GM21515 (cell line): Measurements from ENCODE around the gene APOL6.
"Not testable (repeated sequence)": the region's sequence is repeated elsewhere in the genome, so short reads cannot be mapped to it uniquely, and the experiment has no call there.

Source experiments
- ATAC-seq: cut with Tn5 transposase; IDR thresholded peaks from one replicate; pipeline ENCODE4 v1.9.1; 2021; ENCODE audit not compliant: unreplicated experiment

The APOL6 gene

GRCh38 chr22:35674335-35674734, 26.1 kb downstream of the APOL6 start:
- no peak for ATAC-seq

- ATAC-seq, result not testable (repeated sequence)
Measured at GRCh38 chr22:35676065-35676464, 27.8 kb downstream of the APOL6 start.

- ATAC-seq, result no peak
Measured at GRCh38 chr22:35677460-35678187, 29.4 kb downstream of the APOL6 start.

GRCh38 chr22:35678836-35679235, 30.6 kb downstream of the APOL6 start:
- no peak for ATAC-seq

GRCh38 chr22:35679492-35679891, 31.2 kb downstream of the APOL6 start:
- not testable (repeated sequence) for ATAC-seq

- no peak for ATAC-seq
Measured at GRCh38 chr22:35681454-35682052, 33.3 kb downstream of the APOL6 start.

GRCh38 chr22:35683560-35683959, 35.3 kb downstream of the APOL6 start:
- no peak for ATAC-seq

- ATAC-seq, result no peak
Measured at GRCh38 chr22:35684270-35684700, 36.0 kb downstream of the APOL6 start.

GRCh38 chr22:35684732-35685131, 36.5 kb downstream of the APOL6 start:
- no peak for ATAC-seq

GRCh38 chr22:35685731-35686130, 37.5 kb downstream of the APOL6 start:
- no peak for ATAC-seq

GRCh38 chr22:35686298-35686697, 38.1 kb downstream of the APOL6 start:
- ATAC-seq, result no peak

- ATAC-seq, result no peak
Measured at GRCh38 chr22:35687461-35687860, 39.2 kb downstream of the APOL6 start.

- ATAC-seq, result no peak
Measured at GRCh38 chr22:35688913-35689675, 40.8 kb downstream of the APOL6 start.

GRCh38 chr22:35690001-35690400, 41.8 kb downstream of the APOL6 start:
- no peak for ATAC-seq

- no peak for ATAC-seq
Measured at GRCh38 chr22:35695202-35695601, 47.0 kb downstream of the APOL6 start.

- ATAC-seq, result no peak
Measured at GRCh38 chr22:35697142-35697541, 48.9 kb downstream of the APOL6 start.

GRCh38 chr22:35699852-35700251, 51.6 kb downstream of the APOL6 start:
- ATAC-seq, result not testable (repeated sequence)

- ATAC-seq, result no peak
Measured at GRCh38 chr22:35703861-35704584, 55.8 kb downstream of the APOL6 start.

- ATAC-seq, result no peak
Measured at GRCh38 chr22:35705141-35705540, 56.9 kb downstream of the APOL6 start.

GRCh38 chr22:35708453-35708852, 60.2 kb downstream of the APOL6 start:
- no peak for ATAC-seq

- no peak for ATAC-seq
Measured at GRCh38 chr22:35708917-35709316, 60.7 kb downstream of the APOL6 start.
